B cell (primary cell): ENCODE results near the gene AUTS2.

Experiments used
- CTCF ChIP-seq: fragments of 200-600 bp; IDR thresholded peaks from one replicate; pipeline ENCODE4 v1.8.0; 2022; ENCODE audit warnings: antibody characterized with exemption, mild to moderate bottlenecking
- EZH2 ChIP-seq: IDR thresholded peaks from 2 replicates; pipeline ENCODE4 v1.6.1; 2012; ENCODE audit warnings: borderline replicate concordance, low read depth, mild to moderate bottlenecking, moderate library complexity, low read length; ENCODE audit not compliant: insufficient read depth, poor library complexity, severe bottlenecking

GRCh38 chr7:69751026-69751425 lies 152.8 kb downstream of the AUTS2 start:
- TF ChIP-seq EZH2 (no peak), CTCF (no peak)
